Astrocyte (in vitro differentiated cells and primary cell): Measurements from ENCODE around the gene AUTS2.

Experiments
- CTCF ChIP-seq: IDR thresholded peaks from 2 replicates; pipeline ENCODE4 v1.5.1; 2011; ENCODE audit warnings: low read depth, mild to moderate bottlenecking, inconsistent platforms, low read length, moderate library complexity; ENCODE audit not compliant: insufficient read depth
- EZH2 ChIP-seq: IDR thresholded peaks from 2 replicates; pipeline ENCODE4 v1.6.1; 2012; ENCODE audit warnings: mild to moderate bottlenecking, low read length, inconsistent platforms; ENCODE audit not compliant: insufficient read depth

- no peak for TF ChIP-seq CTCF
- TF ChIP-seq EZH2: no peak
Measured at GRCh38 chr7:69819333-69819705, 221.0 kb downstream of the AUTS2 start.
